Hepatic stellate cell (primary cell): Measurements from ENCODE around the gene FLYWCH2.

Experiments
- DNase-seq: peaks from one replicate; pipeline ENCODE4 v3.0.0; 2011; ENCODE audit warnings: low spot score

FLYWCH2 gene

DNA sequence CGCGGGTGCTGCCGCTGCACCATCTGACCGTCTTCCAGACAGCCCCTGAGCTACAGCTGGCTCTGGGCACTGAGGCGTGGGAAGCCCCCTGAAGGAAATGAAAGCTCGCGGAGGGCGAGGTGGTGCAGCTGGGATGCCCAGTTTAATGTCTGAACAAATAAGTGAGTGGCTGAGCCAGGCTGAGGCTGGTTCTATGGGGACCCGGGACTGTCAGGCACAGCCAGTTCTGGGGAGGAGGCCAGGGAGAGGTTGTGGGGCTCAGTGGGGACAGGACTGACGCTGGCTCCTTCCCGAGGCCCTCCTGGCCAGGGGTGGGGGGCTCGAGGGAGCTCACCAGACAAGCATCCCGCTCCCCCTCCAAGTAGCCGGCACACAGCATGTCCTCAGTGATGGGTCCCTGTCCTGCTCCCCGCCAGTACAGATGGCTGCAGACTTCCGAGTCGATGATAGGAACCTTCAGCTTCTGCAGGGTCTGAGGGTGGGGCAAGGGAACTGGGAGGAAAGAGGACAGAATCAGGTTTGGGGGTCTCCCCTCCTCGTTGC lies 29.4 kb upstream of the FLYWCH2 start:
- no peak for DNase-seq

GRCh38 chr16:2854700-2855309 lies 28.2 kb upstream of the FLYWCH2 start:
- DNase-seq, result no peak

DNA sequence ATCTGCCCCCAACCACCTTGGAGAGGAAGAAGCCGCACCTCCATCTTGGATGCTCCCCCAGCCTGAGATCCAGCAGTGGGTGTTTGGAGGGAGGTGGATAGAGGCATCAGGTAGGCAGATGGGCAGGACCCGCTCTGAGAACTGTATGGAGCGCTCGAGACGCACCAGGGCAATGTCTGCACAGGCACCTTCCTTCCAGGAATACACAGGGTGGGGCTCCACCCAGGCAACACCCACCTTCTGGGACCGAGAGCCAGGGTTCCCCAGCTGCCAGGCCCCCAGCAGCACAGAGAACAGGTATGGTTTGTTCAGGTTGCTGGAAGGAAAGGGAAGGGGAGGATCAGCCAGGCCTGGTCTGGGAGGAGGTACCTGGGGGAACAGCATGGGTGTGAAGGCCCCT lies 27.5 kb upstream of the FLYWCH2 start:
- no peak for DNase-seq

- DNase-seq, result no peak
Measured at GRCh38 chr16:2856061-2856670, 26.8 kb upstream of the FLYWCH2 start.

GRCh38 chr16:2856686-2857450 lies 26.1 kb upstream of the FLYWCH2 start:
- DNase-seq, result no peak

DNA sequence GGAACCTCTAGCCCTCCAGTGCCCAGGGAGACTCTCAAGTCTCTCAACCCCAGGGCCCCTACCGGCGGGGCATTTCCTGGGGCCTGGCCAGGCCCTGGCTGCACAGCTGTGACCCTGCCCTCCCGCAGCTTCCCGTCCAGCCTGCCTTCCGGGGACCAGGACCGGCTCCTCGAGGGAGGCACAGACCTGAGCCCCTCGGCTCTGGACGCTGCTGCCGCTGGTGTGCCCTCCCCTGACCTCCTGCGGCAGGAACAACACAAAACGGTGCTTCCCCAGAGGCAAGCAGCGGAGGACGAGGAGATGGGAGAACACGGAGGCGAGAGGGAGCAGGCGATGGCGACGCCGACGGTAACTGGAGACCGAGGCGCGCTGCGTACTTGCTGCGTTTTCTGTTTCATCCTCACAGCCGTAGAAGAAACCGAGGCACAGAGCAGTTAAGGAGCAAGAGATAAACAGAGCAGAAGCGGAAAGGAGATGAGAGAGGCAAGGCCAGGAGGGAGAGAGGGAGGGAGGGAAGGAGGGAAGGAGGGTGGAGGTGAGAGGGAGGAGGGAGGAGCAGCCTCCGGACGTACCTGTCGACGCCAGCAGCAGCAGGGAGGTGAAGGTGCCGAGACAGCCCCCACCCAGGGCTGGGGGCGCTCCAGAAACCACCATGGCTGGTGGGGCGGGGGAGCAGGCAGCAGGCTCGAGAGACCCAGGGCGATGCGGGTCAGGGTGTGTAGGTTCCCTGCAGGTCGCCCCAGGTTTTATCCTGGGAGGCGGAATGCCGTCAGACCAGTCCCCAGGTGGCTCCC lies 25.4 kb upstream of the FLYWCH2 start, which contains the start of gene PRSS22:
TSS of gene PRSS22 (minus strand) at position 720 of the 794 bp plus-strand sequence. CDS start at position 654, 66 bp downstream.
- DNase-seq, result no peak

DNA sequence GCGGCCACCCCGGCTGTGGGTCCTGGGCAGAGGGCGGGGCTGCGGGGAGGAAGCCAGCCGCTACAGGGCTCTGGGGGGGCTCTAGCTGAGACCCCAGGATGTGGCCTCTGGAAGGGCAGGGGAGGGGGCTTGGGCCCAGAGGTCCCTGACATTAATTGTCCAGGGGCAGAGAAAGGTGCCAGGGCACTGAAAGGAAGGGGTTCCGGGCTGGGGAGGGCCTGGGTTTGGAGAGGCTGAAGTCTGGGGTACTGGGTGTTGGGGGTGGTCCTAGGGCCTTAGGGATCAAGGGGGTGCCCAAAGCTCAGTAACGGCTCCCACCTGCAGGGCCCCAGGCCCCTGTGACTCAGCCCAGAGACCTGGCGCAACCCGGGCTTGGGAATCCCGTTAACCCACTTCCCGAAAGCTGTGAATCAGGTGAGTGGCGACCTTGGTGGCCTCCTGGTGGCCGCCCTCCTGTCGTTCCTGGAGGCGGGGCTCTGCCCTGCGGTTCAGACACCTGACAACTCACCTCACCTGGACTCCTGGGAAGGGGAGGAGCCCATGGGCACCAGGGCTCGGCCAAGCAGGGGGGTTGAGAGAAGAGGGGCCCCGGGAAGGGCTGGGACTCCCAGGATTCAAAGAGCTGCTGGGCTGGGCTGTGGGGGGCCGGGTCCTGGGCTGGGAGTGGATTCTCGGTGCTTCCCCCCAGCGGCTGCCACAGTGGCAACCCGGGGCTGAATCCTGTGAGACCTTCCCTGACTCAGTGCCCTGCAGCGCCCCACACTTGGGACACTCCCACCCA lies 24.6 kb upstream of the FLYWCH2 start:
- no peak for DNase-seq

DNA sequence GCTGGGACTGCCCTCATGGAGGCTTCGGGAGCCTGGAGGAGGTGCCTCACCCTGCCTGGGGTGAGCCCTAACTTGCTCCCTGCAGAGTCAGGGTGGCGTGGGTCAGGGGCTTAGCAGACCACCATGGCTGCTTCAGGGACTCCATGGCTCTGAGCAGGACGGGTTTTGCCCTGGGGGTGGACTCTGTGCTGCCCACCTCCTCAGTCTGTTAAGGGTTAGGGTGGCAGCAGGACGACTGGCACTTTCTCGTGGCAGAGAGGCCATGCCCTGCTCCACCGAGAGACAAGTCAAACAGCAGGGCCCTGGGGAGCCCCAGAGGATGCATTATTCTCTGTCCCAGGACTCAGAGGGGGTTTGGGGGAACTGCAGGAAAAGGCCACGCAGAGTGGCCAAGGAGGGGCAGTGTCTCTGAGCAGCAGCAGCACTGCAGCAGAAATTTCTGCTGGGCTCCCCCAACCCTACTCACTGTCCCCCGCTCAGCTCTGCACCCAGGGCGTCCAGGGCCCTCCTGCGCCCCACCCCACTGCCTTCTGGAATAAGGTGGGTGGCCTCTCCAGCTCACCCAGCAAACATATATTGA lies 23.2 kb upstream of the FLYWCH2 start:
- no peak for DNase-seq

- DNase-seq, result no peak
Measured at GRCh38 chr16:2860826-2861567, 22.0 kb upstream of the FLYWCH2 start.

DNA sequence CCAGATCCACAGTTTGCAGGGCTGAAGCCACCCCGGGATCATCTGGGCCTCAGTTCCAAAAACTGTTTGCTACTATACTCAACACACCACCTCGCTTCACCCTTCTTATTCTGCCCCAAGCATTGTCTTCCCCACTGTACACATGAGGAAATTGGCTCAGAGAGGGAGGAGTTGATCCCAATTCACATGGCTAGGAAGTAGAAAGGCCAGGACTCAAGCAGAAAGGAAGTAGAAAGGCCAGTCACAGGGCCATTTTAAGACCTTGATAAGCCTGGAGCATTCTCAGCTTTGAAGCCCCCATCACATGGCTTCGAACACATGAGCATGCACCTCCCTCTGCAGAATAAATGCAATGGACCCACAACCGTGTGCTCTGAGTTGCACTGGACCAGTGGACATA lies 17.4 kb upstream of the FLYWCH2 start:
- no peak for DNase-seq

- no peak for DNase-seq
Measured at GRCh38 chr16:2866431-2866830, 16.6 kb upstream of the FLYWCH2 start.

DNA sequence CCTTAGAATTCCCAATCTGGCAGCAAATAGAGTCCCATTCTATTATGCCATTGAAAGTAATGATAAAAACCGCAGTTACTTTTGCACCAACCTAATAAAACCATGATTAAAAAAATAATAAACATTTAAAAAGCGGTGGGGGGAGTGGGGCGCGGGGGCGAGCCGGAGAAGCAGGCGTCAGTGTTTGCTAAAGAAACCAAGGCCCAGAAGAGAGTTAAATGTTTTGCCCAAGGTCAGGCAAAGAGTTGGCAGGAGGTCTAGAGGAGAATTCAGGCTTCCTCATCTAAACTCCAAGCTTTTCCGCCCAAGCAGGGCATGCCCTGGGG lies 15.4 kb upstream of the FLYWCH2 start:
- no peak for DNase-seq

GRCh38 chr16:2867987-2868789 lies 14.8 kb upstream of the FLYWCH2 start:
- peak; percentile 98 for DNase-seq

DNA sequence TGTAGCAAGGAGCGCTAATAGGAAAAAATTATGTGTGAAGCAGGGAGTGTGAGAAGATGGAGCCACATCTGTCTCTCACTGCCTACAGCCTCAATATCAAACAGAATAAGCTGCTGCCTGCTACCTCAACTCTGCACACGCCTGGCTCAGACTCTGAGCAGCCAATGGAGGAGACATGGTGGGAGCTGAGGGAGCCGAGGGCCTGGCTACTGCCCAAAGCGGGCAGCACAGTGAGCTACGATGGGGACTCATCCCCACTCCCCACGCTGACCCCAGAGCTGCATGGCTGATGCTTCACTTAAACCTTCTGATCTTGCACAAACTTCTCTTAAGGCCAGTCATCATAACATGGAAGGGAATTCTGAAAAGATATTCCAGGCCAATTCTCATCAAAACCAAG lies 11.1 kb upstream of the FLYWCH2 start:
- DNase-seq, result no peak

- DNase-seq, result no peak
Measured at GRCh38 chr16:2874032-2874911, 8.7 kb upstream of the FLYWCH2 start.

- peak; percentile 68 for DNase-seq
Measured at GRCh38 chr16:2874912-2875362, 8.1 kb upstream of the FLYWCH2 start.

DNA sequence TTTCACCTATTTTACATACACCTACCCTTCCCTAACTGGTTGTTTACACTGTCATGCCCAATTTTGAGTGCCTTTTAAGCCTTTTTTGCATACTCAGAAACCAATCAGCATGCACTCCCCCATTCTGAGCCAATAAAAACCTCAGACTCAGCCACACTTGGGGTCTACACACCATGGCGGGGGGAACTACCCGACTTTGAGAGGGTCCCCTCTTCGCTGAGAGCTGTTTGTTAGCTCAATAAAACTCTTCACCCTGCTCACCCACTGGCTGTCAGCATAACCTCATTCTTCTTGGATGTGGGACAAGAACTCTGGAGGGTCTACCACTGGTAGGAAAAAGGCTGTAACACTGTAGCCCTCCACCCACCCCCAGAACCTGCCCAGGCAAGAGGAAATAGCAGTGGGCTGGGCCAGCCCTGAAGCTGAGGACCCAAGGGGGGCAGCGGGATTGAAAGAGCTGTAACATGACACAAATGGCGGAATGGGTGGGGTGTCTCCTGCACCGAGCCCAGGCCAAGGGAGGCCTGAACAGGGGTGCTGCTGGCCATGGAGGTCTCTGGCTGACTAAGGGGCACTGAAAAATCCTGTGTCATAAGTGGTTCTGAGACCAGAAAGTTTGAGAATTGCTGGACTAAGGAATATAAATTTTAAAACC lies 3.0 kb upstream of the FLYWCH2 start:
- DNase-seq, result no peak
